22Rv1 (cell line): ENCODE data around the gene NECTIN1.

Experiments used
- ZFX ChIP-seq: fragments of 450-650 bp; IDR thresholded peaks from 2 replicates; pipeline ENCODE4 v1.6.1; 2017; ENCODE audit warnings: antibody characterized with exemption, borderline replicate concordance
- TF ChIP-seq, protein P1 (sequence below): fragments of 450-650 bp; IDR thresholded peaks from 2 replicates; pipeline ENCODE4 v1.5.1; 2017; ENCODE audit warnings: mild to moderate bottlenecking

DNA sequence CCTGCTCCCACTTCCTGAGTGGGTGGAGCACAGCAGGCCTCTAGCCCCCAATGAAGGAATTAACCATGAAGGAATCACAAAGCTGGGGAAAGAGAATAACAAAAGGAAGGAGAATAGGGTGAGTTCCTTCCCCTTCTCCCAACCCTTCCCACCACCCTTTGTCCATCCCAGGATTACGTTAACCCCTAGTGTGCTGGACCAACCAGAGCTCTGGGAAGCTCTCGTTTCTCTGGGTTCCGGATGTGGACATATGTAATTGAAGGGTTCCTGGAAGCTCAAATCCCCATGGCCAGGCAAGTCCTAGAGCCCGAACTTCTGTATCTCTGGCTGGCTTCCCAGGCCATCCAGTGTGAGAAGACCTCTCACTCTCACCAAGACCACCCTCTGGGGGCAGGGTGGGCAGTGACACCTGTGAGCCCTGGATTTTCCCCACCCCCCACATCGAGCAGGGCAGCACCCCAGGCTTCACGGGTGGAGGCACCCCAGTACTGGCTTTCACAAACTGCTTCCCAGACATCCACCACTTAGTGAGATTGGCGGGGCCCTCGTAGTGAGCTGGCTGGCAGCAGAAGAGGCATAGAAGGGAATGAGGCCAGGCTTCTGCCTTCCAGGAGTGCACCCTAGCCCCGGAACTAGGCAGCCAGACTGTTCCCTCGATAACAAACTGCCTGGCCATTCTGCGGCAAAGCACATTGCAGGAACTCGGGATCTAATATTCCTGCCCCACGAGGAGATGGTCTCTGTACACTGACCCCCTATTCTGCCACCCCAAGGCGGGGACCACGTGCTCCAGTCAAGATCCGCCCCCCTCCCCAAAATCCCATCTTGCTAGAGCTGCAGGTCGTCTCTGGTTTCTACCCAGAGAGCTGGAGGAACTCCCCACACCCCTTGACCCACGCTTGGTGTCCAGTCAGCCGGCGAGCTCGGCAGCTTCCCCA, 2.1 kb downstream of the NECTIN1 start:
- TF ChIP-seq, protein P1, sequence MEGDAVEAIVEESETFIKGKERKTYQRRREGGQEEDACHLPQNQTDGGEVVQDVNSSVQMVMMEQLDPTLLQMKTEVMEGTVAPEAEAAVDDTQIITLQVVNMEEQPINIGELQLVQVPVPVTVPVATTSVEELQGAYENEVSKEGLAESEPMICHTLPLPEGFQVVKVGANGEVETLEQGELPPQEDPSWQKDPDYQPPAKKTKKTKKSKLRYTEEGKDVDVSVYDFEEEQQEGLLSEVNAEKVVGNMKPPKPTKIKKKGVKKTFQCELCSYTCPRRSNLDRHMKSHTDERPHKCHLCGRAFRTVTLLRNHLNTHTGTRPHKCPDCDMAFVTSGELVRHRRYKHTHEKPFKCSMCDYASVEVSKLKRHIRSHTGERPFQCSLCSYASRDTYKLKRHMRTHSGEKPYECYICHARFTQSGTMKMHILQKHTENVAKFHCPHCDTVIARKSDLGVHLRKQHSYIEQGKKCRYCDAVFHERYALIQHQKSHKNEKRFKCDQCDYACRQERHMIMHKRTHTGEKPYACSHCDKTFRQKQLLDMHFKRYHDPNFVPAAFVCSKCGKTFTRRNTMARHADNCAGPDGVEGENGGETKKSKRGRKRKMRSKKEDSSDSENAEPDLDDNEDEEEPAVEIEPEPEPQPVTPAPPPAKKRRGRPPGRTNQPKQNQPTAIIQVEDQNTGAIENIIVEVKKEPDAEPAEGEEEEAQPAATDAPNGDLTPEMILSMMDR = no peak
- no peak for TF ChIP-seq ZFX
